H54 (cell line): ENCODE data around the gene TRAF3.

ENCODE experiments used
- DNase-seq: peaks from one replicate; pipeline ENCODE4 v3.0.0; 2011; ENCODE audit warnings: low spot score, mixed read lengths; ENCODE audit not compliant: insufficient read length
- FAIRE-seq: peaks from 3 replicates; lab custom pipeline; 2011; peaks lifted over from hg19 to GRCh38; lab: Jason Lieb, UNC
- POLR2A ChIP-seq: IDR thresholded peaks from 2 replicates; pipeline ENCODE4 v1.6.1; 2011; ENCODE audit warnings: low read depth, mild to moderate bottlenecking, low read length

The TRAF3 gene

GRCh38 chr14:102955636-102956408 is 178.6 kb downstream of the TRAF3 start:
- FAIRE-seq, result no peak
- no peak for TF ChIP-seq POLR2A
- no peak for DNase-seq

- FAIRE-seq, result no peak
Measured at GRCh38 chr14:102957222-102957621, 180.0 kb downstream of the TRAF3 start.

GRCh38 chr14:102958461-102958860 is 181.2 kb downstream of the TRAF3 start:
- no peak for TF ChIP-seq POLR2A
- DNase-seq (no peak), FAIRE-seq (no peak)

More at GRCh38 chr14:102957222-102957621, 180.0 kb downstream of the TRAF3 start:
- DNase-seq, result no peak
- no peak for TF ChIP-seq POLR2A
